Activated naive CD4-positive, alpha-beta T cell treated with anti-CD3 and anti-CD28 coated beads, Interleukin-2, amount 50 U/mL, for 72 hours (primary cell): ENCODE data around the gene RFNG. TPM values are rescaled to one million over a fixed set of nuclear protein-coding genes. Genes with fewer than 3 reads are reported as not detected.
"Not testable (repeated sequence)": the region's sequence is repeated elsewhere in the genome, so short reads cannot be mapped to it uniquely, and the experiment has no call there.

Experiments used
- ATAC-seq, 2 donors: fragments of 150-1000 bp; cut with Tn5 transposase; 2 replicates each; pipeline ENCODE4 v1.10.0; 2021; ENCODE audit warnings: mild to moderate bottlenecking in 2 of 2, moderate library complexity in 2 of 2
- DNase-seq, 2 donors: peaks; one replicate each; pipeline ENCODE4 v3.0.0; 2021 to 2022; ENCODE audit warnings: low spot score in 2 of 2
- H3K27ac Mint-ChIP-seq, 2 donors: one replicate each; pipeline ENCODE4 v1.8.0; 2022; ENCODE audit warnings: mild to moderate bottlenecking in 2 of 2, mixed read lengths in 2 of 2
- H3K36me3 Mint-ChIP-seq, 2 donors: one replicate each; pipeline ENCODE4 v1.8.0; 2022; ENCODE audit warnings: mixed read lengths in 2 of 2
- H3K9me3 Mint-ChIP-seq, 2 donors: one replicate each; pipeline ENCODE4 v1.8.0; 2022; ENCODE audit warnings: mixed read lengths in 2 of 2
- total RNA-seq, 2 donors: library from RNA; stranded (reverse); gene quantifications; one replicate each; pipeline ENCODE4 v1.2.3, GENCODE V29; 2022

The RFNG gene
- total RNA-seq, 2 donors from 2014 or later, result 21.5 to 24.2 TPM

DNA sequence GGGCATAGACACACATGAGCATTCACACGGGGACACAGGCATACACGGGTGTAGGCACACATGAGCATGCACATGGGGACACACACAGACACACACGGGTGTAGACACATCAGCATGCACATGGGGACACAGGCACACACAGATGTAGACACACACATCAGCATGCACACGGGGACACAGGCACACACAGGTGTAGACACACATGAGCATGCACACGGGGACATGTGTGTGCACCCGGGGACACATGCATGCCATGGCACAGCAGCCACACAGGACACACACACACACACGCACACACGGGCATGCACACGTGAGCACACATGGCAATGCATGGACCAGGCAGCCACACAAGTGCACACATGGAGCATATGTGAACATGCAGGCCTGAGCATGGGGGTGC is 9.0 kb downstream of the RFNG start:
- no peaks in the 10 kb centered on the region for H3K9me3 Mint-ChIP-seq
- H3K36me3 Mint-ChIP-seq, result no peaks in the 10 kb centered on the region
- no peak for DNase-seq
- H3K27ac Mint-ChIP-seq, result no peak overlapping the region
- no peak for ATAC-seq

DNA sequence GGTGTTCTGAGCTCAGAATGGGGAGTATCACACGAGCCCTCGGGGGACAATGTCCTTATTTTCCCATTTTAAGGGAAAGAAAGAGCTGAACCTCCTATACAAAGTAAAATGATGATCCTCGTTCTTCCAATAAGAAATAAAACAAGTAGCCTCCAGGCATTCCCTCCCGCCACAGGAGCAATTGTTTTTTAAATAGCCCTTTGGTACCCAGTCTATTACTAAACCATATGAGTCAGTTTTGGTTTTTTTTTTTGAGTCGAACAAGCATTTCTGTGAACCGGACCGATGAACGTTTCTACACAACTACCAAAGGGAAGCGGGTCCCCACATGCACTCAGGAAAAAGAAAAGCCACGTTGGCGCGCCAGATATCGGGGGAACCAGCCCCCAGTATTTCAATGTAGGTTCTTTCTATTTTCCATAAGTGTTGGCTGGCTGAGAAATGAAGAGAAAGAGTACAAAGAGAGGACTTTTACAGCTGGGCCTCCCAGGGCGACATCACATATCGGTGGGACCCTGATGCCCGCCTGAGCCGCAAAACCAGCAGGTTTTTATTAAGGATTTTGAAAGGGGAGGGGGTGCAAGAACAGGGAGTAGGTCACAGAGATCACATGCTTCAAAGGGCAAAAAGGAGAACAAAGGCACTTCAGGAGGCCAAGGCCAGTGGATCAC is 10.3 kb downstream of the RFNG start:
- no peak overlapping the region for H3K27ac Mint-ChIP-seq

DNA sequence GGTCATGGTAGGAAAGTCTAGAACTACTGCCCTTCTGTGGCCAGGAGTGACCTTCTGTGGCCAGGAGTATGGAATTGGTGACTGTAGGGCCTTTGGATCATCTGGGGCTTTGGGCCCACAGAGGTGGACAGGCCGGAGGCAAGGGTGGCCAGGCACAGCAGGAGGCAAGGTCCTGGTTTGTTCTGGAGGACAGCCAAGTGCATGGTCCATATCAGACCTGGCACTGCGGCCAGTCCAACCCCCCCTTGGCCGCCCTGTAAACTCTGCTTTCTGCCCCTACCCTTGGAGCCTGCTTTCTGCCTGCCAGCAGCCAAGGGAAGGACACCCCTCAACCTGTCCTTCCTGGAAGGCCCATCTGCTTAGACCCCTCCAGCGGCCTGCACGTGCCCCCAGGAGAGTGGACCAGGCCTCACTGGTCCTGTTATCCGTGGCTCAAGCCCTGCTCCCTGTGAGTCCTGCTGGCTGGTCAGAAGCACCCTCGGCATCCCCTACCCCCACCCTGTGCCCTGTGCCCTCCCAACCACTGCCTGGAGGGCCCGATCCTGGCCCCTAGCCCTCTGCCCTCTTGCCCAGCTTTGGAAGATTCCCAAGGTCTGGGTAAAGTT is 11.8 kb downstream of the RFNG start:
- Mint-ChIP-seq H3K27ac (no peak overlapping the region), H3K9me3 (no peaks in the 10 kb centered on the region), H3K36me3 (no peaks in the 10 kb centered on the region)
- DNase-seq, result no peak
- ATAC-seq, result no peak

More for the DNA sequence above, 10.3 kb downstream of the RFNG start:
- no peak for ATAC-seq
- no peak for DNase-seq
- Mint-ChIP-seq H3K36me3 (no peaks in the 10 kb centered on the region), H3K9me3 (no peaks in the 10 kb centered on the region)

GRCh38 chr17:82038796-82039409 is 12.7 kb downstream of the RFNG start:
- H3K36me3 Mint-ChIP-seq, ATAC-seq, H3K27ac Mint-ChIP-seq, DNase-seq, H3K9me3 Mint-ChIP-seq: not testable (repeated sequence)

DNA sequence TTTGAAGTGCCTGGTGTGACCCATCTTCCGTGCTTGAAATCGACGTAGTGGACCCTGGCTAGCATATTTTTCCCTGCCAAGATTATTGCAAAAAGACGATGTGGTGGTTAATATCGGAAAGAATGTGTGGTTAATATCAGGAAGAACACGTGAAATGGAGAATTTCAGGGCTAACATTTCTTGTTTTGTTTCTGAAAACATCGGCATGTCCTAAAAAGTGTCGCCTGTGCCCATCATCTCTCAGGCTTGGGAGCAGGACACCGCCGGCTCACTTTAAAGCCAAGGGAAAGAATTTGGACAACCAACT is 13.8 kb downstream of the RFNG start:
- ATAC-seq, result no peak
- H3K27ac Mint-ChIP-seq, result peak overlapping the region in 1 of 2 donors; percentile 71
- H3K9me3 Mint-ChIP-seq, result no peaks in the 10 kb centered on the region
- no peak for DNase-seq
- no peaks in the 10 kb centered on the region for H3K36me3 Mint-ChIP-seq

DNA sequence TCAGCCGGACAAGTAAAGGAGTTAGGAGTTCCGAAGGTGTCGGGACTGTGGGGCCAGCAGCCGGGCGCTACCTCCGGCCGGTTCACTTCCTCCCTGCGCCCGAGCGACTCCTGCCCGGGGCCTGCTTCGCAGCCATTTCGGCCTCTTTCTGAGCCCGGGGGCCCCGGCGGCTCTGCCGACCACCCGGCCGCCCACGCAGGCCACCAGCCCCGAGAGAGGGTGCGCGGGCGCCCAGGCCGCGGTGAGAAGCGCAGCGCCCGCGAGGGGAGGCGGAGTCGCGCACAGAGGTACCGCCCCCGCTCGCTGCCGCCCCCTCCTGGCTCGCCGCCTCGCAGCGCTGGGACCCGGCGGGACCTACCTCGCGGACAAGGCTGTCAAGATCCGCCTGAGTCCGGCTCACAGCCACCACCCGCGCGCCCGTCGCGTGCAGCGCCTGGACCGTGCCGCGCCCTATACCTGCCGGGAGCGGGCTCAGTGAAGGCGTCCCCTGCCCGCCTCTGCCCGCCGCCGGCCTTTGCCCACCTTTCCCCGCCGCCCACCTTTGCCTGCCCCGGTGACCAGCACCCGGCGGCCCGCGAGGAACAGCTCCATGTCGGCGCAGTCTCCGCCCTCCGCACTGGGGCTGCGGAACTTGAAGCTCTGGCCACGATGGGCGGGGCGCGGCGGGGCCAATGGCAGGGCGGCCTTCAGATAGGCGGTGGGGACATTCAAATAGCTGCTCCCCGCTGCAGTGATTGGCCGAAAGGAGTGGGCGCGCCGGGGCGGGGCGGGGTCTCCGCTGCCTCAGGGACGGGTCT is 14.3 kb downstream of the RFNG start, which contains the start of gene DCXR:
DCXR (minus strand) TSS at position 606 of the 797 bp plus-strand sequence; CDS start at position 591, 15 bp downstream.
- DNase-seq (peak; percentile 97 to 98), ATAC-seq (peak; percentile 96)
- Mint-ChIP-seq H3K27ac (peak within 1 kb of the TSS; percentile 63 to 71), H3K36me3 (no peaks in the 10 kb centered on the region), H3K9me3 (no peaks in the 10 kb centered on the region)

DNA sequence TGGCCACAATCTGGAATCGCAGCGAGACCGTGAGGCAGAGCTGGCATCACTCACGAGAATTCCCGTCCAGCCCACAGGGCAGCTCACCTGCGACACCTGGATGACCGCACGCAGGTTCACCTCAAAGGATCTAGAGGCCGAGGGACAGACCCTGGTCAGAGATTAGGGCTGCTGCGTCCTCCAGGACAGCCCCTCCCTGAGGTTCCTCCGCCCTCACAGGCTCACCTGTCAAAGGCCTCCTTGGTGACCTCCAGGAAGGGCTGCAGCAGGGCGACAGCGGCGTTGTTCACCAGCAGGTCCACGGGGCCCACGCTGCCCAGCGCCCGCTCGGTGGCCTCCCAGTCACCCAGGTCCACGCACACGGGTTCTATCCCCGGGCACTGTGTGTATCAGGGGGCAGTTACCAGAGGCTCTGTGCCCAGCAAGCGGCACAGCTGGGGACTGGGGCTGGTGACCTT is 14.9 kb downstream of the RFNG start:
- Mint-ChIP-seq H3K9me3 (no peaks in the 10 kb centered on the region), H3K27ac (peak overlapping the region in 1 of 2 donors; percentile 50), H3K36me3 (no peaks in the 10 kb centered on the region)
- ATAC-seq, result no peak
- no peak for DNase-seq

DNA sequence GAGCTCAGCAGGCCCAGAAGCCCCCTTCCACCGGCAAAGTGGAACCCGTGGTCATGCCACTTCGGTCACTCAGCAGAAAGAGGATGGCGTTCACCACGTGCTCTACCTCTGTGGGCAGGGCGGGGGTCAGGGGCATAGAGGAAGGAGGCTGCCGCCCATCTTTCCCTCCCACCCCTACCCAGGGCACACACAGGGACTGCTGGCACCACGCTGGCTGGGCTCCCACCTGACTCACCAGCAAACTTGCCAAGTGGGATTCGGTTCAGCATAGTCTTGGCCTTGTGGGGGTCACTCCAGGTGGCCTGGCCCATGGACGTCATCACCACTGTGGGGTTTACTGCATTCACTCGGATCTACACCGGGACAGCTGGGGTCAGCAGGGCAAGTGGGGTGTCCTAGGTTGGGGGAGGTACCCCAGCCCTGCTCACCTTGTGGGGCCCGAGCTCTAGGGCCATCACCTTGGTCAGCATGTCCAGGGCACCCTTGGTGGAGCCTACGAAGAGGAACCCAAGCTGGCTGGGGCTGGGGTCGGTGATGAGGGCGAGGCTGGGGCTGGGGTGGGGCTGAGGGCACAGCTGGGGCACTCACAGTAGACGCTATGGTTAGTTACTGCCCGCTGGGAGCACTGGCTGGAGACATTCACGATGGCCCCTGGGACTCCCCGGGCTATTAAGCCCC is 15.5 kb downstream of the RFNG start:
- DNase-seq (no peak), ATAC-seq (no peak)
- Mint-ChIP-seq H3K36me3 (no peaks in the 10 kb centered on the region), H3K27ac (no peak overlapping the region), H3K9me3 (no peaks in the 10 kb centered on the region)

- Mint-ChIP-seq H3K9me3 (no peaks in the 10 kb centered on the region), H3K27ac (no peak overlapping the region), H3K36me3 (no peaks in the 10 kb centered on the region)
- ATAC-seq (no peak), DNase-seq (no peak)
Observed at GRCh38 chr17:82035488-82035887, 16.1 kb downstream of the RFNG start.

DNA sequence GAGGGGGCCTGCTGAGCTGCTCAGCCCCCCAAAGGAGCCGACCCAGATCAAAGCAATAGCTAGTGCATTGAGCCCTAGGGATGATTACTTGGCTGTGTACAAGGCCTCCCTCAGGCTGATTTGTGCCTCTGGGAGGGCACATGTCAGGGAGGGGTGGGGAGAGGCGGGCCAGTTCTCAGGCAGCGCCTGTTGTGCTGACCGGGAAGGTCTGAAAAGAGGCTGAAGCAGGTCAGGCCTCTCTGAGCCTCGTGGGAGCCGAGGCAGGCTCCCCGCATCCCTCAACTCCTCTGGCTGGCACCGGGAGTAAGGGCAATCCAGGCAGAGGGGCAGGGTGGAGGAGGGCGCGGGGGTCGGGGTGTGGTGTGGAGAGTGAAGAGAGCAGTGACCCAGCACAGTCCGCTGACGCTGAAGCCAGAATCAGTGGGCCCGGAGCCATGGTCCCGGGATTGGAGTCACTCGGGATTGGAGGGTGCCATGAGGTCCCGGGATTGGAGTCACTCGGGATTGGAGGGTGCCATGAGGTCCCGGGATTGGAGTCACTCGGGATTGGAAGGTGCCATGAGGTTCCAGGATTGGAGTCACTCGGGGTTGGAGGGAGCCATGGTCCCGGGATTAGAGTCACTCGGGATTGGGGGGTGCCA is 17.1 kb downstream of the RFNG start:
- H3K9me3 Mint-ChIP-seq, result no peaks in the 10 kb centered on the region
- DNase-seq, result no peak
- no peaks in the 10 kb centered on the region for H3K36me3 Mint-ChIP-seq
- no peak overlapping the region for H3K27ac Mint-ChIP-seq
- no peak for ATAC-seq

DNA sequence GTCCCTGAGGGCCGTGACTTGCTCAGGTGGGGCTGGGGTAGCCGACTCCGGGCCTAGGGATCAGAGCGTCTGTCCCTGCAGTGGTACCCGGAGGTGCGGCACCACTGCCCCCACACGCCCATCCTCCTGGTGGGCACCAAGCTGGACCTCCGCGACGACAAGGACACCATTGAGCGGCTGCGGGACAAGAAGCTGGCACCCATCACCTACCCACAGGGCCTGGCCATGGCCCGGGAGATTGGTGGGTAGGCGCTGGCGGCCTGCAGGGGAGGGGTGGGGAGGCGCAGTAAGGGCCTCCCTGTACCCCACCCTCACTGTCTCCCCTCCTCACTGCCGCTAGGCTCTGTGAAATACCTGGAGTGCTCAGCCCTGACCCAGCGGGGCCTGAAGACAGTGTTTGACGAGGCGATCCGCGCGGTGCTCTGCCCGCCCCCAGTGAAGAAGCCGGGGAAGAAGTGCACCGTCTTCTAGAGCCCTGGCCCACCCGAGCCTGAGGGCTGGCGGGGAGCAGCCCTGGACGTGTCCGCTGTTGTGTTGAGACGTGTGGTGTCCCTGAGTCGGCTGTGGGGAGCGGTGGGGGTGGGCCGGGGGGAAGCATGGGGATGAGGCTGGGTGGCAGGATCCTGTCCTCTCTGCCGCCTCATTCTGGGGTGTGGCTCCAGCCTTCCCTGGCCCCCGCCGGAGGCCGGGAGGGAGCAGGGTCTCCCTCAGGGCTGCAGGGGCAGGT is 18.1 kb downstream of the RFNG start:
- H3K36me3 Mint-ChIP-seq, result no peaks in the 10 kb centered on the region
- ATAC-seq (no peak), DNase-seq (no peak)
- no peak overlapping the region for H3K27ac Mint-ChIP-seq
- H3K9me3 Mint-ChIP-seq, result no peaks in the 10 kb centered on the region

GRCh38 chr17:82031885-82032627 is 19.6 kb downstream of the RFNG start:
- Mint-ChIP-seq H3K9me3 (no peaks in the 10 kb centered on the region), H3K36me3 (no peaks in the 10 kb centered on the region), H3K27ac (no peak overlapping the region)
- DNase-seq (peak in 1 of 2 donors; percentile 69), ATAC-seq (peak; percentile 11 to 72)

GRCh38 chr17:82031303-82031884 is 20.2 kb downstream of the RFNG start, which contains the start of gene RAC3:
Gene RAC3, plus strand, starts transcription at chr17:82031678. Its CDS starts 84 bp downstream, at chr17:82031762.
- DNase-seq, result no peak
- Mint-ChIP-seq H3K9me3 (no peaks in the 10 kb centered on the region), H3K27ac (no peak within 1 kb of the TSS), H3K36me3 (no peaks in the 10 kb centered on the region)
- ATAC-seq, result peak in 1 of 2 donors; percentile 41

- H3K9me3 Mint-ChIP-seq, result no peaks in the 10 kb centered on the region
- ATAC-seq, result peak; percentile 71 to 85
- DNase-seq, result peak; percentile 86 to 92
- H3K36me3 Mint-ChIP-seq, result no peaks in the 10 kb centered on the region
- H3K27ac Mint-ChIP-seq, result no peak overlapping the region
Observed at GRCh38 chr17:82030470-82031302, 20.9 kb downstream of the RFNG start.
